Measurements from ENCODE around the gene TMEM204.

- TF ChIP-seq, protein P1, sequence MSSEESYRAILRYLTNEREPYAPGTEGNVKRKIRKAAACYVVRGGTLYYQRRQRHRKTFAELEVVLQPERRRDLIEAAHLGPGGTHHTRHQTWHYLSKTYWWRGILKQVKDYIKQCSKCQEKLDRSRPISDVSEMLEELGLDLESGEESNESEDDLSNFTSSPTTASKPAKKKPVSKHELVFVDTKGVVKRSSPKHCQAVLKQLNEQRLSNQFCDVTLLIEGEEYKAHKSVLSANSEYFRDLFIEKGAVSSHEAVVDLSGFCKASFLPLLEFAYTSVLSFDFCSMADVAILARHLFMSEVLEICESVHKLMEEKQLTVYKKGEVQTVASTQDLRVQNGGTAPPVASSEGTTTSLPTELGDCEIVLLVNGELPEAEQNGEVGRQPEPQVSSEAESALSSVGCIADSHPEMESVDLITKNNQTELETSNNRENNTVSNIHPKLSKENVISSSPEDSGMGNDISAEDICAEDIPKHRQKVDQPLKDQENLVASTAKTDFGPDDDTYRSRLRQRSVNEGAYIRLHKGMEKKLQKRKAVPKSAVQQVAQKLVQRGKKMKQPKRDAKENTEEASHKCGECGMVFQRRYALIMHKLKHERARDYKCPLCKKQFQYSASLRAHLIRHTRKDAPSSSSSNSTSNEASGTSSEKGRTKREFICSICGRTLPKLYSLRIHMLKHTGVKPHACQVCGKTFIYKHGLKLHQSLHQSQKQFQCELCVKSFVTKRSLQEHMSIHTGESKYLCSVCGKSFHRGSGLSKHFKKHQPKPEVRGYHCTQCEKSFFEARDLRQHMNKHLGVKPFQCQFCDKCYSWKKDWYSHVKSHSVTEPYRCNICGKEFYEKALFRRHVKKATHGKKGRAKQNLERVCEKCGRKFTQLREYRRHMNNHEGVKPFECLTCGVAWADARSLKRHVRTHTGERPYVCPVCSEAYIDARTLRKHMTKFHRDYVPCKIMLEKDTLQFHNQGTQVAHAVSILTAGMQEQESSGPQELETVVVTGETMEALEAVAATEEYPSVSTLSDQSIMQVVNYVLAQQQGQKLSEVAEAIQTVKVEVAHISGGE (CRISPR knock-in tag; IDR thresholded peaks at IDR 0.05), result no peak
- TF ChIP-seq, protein P2, sequence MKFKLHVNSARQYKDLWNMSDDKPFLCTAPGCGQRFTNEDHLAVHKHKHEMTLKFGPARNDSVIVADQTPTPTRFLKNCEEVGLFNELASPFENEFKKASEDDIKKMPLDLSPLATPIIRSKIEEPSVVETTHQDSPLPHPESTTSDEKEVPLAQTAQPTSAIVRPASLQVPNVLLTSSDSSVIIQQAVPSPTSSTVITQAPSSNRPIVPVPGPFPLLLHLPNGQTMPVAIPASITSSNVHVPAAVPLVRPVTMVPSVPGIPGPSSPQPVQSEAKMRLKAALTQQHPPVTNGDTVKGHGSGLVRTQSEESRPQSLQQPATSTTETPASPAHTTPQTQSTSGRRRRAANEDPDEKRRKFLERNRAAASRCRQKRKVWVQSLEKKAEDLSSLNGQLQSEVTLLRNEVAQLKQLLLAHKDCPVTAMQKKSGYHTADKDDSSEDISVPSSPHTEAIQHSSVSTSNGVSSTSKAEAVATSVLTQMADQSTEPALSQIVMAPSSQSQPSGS (IDR thresholded peaks at IDR 0.05; ENCODE audit: low read length), result no peak
- TF ChIP-seq, protein P3, sequence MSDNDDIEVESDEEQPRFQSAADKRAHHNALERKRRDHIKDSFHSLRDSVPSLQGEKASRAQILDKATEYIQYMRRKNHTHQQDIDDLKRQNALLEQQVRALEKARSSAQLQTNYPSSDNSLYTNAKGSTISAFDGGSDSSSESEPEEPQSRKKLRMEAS (IDR thresholded peaks at IDR 0.05; ENCODE audit: low read depth, low read length), result no peak
These were observed 47.5 kb upstream of the TMEM204 start for GRCh38 chr16:1485847-1486496.
